Mesothelial cell of epicardium (in vitro differentiated cells): ENCODE measurements around the gene CCSER2. TPM values are rescaled to one million over a fixed set of nuclear protein-coding genes. Genes with fewer than 3 reads are reported as not detected.

Experiments
- DNase-seq, 2 experiments: peaks; one replicate each; pipeline ENCODE4 v3.0.0; 2021; ENCODE audit warnings: low spot score in 2 of 2; ENCODE audit not compliant: unreplicated experiment in 2 of 2
- H3K27ac Mint-ChIP-seq: 2 replicates; pipeline ENCODE4 v1.8.0; 2021; ENCODE audit warnings: mixed read lengths
- H3K27me3 Mint-ChIP-seq: 2 replicates; pipeline ENCODE4 v1.8.0; 2021; ENCODE audit warnings: low read depth, mixed read lengths
- H3K36me3 Mint-ChIP-seq: 2 replicates; pipeline ENCODE4 v1.8.0; 2021; ENCODE audit warnings: mixed read lengths
- H3K4me1 Mint-ChIP-seq: 2 replicates; pipeline ENCODE4 v1.8.0; 2021; ENCODE audit warnings: mixed read lengths
- H3K4me3 Mint-ChIP-seq: 2 replicates; pipeline ENCODE4 v1.8.0; 2021; ENCODE audit warnings: mild to moderate bottlenecking, moderate library complexity, mixed read lengths
- H3K9me3 Mint-ChIP-seq: 2 replicates; pipeline ENCODE4 v1.8.0; 2021; ENCODE audit warnings: mixed read lengths
- CTCF ChIP-seq: fragments of 200-600 bp; sonication (generic); IDR thresholded peaks from one replicate; pipeline ENCODE4 v1.5.0; 2021; ENCODE audit warnings: antibody characterized with exemption; ENCODE audit not compliant: unreplicated experiment
- total RNA-seq: library from RNA; stranded (reverse); gene quantifications from 3 replicates; pipeline ENCODE4 v1.2.1, GENCODE V29; 2021

CCSER2 gene
- total RNA-seq, 1 donor from 2014 or later: 37.1 TPM

- H3K27ac Mint-ChIP-seq: peak overlapping the region; percentile 62
- H3K36me3 Mint-ChIP-seq: peaks cover 31% of the 10 kb centered on the region
- peaks cover 25% of the 10 kb centered on the region for H3K4me1 Mint-ChIP-seq
- TF ChIP-seq CTCF: no peak
- H3K27me3 Mint-ChIP-seq: no peaks in the 10 kb centered on the region
- H3K9me3 Mint-ChIP-seq: peaks cover 23% of the 10 kb centered on the region
- no peak for DNase-seq
- H3K4me3 Mint-ChIP-seq: no peak overlapping the region
Measured at GRCh38 chr10:84397735-84398144, 69.4 kb downstream of the CCSER2 start.

GRCh38 chr10:84398696-84399095, 70.3 kb downstream of the CCSER2 start:
- Mint-ChIP-seq H3K27ac (peak overlapping the region; percentile 52), H3K36me3 (peaks cover 31% of the 10 kb centered on the region), H3K27me3 (no peaks in the 10 kb centered on the region), H3K9me3 (peaks cover 23% of the 10 kb centered on the region), H3K4me1 (peaks cover 25% of the 10 kb centered on the region), H3K4me3 (no peak overlapping the region)
- no peak for TF ChIP-seq CTCF
- DNase-seq: no peak

GRCh38 chr10:84401854-84402611, 73.6 kb downstream of the CCSER2 start:
- Mint-ChIP-seq H3K27me3 (no peaks in the 10 kb centered on the region), H3K4me3 (no peak overlapping the region)

GRCh38 chr10:84404783-84405182, 76.4 kb downstream of the CCSER2 start:
- H3K9me3 Mint-ChIP-seq: peaks cover 4% of the 10 kb centered on the region
- H3K4me3 Mint-ChIP-seq: no peak overlapping the region
- no peaks in the 10 kb centered on the region for H3K27me3 Mint-ChIP-seq
- no peak for DNase-seq
- H3K27ac Mint-ChIP-seq: no peak overlapping the region
- no peak for TF ChIP-seq CTCF
- H3K4me1 Mint-ChIP-seq: peaks cover 29% of the 10 kb centered on the region
- H3K36me3 Mint-ChIP-seq: peaks cover 18% of the 10 kb centered on the region

More at GRCh38 chr10:84401854-84402611, 73.6 kb downstream of the CCSER2 start:
- peak overlapping the region; percentile 76 for H3K27ac Mint-ChIP-seq
- DNase-seq: no peak
- peaks cover 27% of the 10 kb centered on the region for H3K4me1 Mint-ChIP-seq
- peaks cover 22% of the 10 kb centered on the region for H3K36me3 Mint-ChIP-seq
- TF ChIP-seq CTCF: no peak
- peaks cover 11% of the 10 kb centered on the region for H3K9me3 Mint-ChIP-seq

GRCh38 chr10:84405662-84406061, 77.3 kb downstream of the CCSER2 start:
- Mint-ChIP-seq H3K9me3 (peaks cover 10% of the 10 kb centered on the region), H3K27ac (no peak overlapping the region), H3K4me1 (peaks cover 29% of the 10 kb centered on the region), H3K4me3 (no peak overlapping the region), H3K36me3 (peaks cover 20% of the 10 kb centered on the region), H3K27me3 (no peaks in the 10 kb centered on the region)
- no peak for DNase-seq
- TF ChIP-seq CTCF: no peak
